Aorta (tissue), 5 donors: ENCODE measurements around the gene PROK1. TPM values are rescaled to one million over a fixed set of nuclear protein-coding genes. Genes with fewer than 3 reads are reported as not detected.
"Not testable (repeated sequence)": the region's sequence is repeated elsewhere in the genome, so short reads cannot be mapped to it uniquely, and the experiment has no call there.

Source experiments
- ATAC-seq: fragments of 200-7000 bp; cut with Tn5 transposase; one replicate; pipeline ENCODE4 v1.9.1; 2022; ENCODE audit warnings: moderate library complexity; ENCODE audit not compliant: low FRiP score
- DNase-seq, 2 donors: peaks; one replicate each; pipeline ENCODE4 v3.0.0-alpha.2; 2020
- H3K27ac ChIP-seq, 2 donors: one replicate each; pipeline ENCODE4 v1.5.1; 2013; ENCODE audit warnings: low read length in 2 of 2, mild to moderate bottlenecking in 2 of 2, moderate library complexity in 2 of 2, control low read depth in 1 of 2, inconsistent platforms in 1 of 2, low read depth in 1 of 2
- H3K27me3 ChIP-seq, 2 donors: one replicate each; pipeline ENCODE4 v1.6.1; 2013; ENCODE audit warnings: control low read depth in 1 of 2, low read length in 1 of 2, mild to moderate bottlenecking in 1 of 2, moderate library complexity in 1 of 2; ENCODE audit not compliant: insufficient read depth in 2 of 2, control insufficient read depth in 1 of 2
- H3K36me3 ChIP-seq, 2 donors: one replicate each; pipeline ENCODE4 v1.6.1; 2013; ENCODE audit warnings: control low read depth in 1 of 2, low read length in 1 of 2, mild to moderate bottlenecking in 1 of 2; ENCODE audit not compliant: insufficient read depth in 2 of 2, control insufficient read depth in 1 of 2
- H3K4me1 ChIP-seq, 2 donors: one replicate each; pipeline ENCODE4 v1.6.1; 2013; ENCODE audit warnings: low read length in 2 of 2, control low read depth in 1 of 2, mild to moderate bottlenecking in 1 of 2, moderate library complexity in 1 of 2; ENCODE audit not compliant: insufficient read depth in 2 of 2, control insufficient read depth in 1 of 2
- H3K4me3 ChIP-seq, 2 donors: one replicate each; pipeline ENCODE4 v1.5.1; 2013; ENCODE audit warnings: low read length in 2 of 2, control low read depth in 1 of 2, mild to moderate bottlenecking in 1 of 2
- H3K9me3 ChIP-seq: one replicate; pipeline ENCODE4 v1.6.1; 2013; ENCODE audit warnings: mild to moderate bottlenecking, low read length; ENCODE audit not compliant: control insufficient read depth
- WGBS, 2 donors: extraction: QIAGEN DNeasy Blood & Tissue Kit; methylation state at CpG; one replicate each; pipeline ENCODE4 v1.1.7; 2013; 5-methylcytosine and 5-hydroxymethylcytosine counted together
- intact Hi-C, 2 donors: fragments of 100-400 bp; cut with DNase I; formaldehyde crosslinking; loops; one replicate each; pipeline versions ENCODE4 v1.14.2 to v1.15.0; 2022
- polyA plus RNA-seq, 2 donors: library from polyadenylated mRNA; stranded (reverse); fragments of 200-250 nt; gene quantifications; one replicate each; pipeline ENCODE4 v1.2.3, GENCODE V29; 2013
- total RNA-seq, 2 donors: library from RNA; stranded (reverse); fragmentation: NEBNext Ultra II Directional; extraction: Animal tissue kit (Norgen Biotek cat#: 25700); gene quantifications; one replicate each; pipeline ENCODE4 v1.2.1, GENCODE V29; 2021
- donor health status: healthy with polysubstance abuse.
- donor health status: Bipolar disorder and iron deficiency.
- donor health status: DM: no; HTN: no; CAD: no.
- donor health status: DM: no; HTN: no; CAD: no.
- donor health status: DM: yes; HTN: yes; CAD: no.

Gene PROK1
- total and polyA plus RNA-seq, 4 donors = 0.25 to 0.27 (median 0.26) TPM; not detected in 1

DNA sequence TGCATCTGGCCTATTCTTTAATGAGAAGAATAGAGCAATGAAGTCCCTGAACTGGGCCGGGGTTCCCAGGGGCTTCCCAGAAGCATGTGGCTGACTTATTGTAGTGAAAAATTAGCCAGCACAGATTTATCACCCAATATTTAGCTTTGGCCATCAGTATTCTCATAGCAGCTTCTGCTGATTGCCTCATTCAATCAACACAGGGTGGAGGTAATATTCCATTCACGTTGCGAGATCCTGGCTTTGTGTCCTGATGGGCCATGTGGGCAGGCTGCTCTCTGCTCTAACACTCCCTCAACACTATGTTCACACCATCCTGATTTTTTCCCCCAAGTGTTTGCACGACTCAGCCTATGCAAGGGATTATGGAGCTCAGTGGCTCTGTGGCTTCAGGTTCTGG is 22.0 kb upstream of the PROK1 start:
- ATAC-seq (no peak), DNase-seq (no peak)
- Histone ChIP-seq H3K4me1 (no peaks in the 10 kb centered on the region), H3K27me3 (no peaks in the 10 kb centered on the region), H3K4me3 (no peak overlapping the region), H3K36me3 (no peaks in the 10 kb centered on the region), H3K9me3 (no peaks in the 10 kb centered on the region), H3K27ac (no peak overlapping the region)
- WGBS, 2 donors = 69 to 81% methylated on average over 4 of the region's 4 CpGs
- intact Hi-C loops = no loop called here

DNA sequence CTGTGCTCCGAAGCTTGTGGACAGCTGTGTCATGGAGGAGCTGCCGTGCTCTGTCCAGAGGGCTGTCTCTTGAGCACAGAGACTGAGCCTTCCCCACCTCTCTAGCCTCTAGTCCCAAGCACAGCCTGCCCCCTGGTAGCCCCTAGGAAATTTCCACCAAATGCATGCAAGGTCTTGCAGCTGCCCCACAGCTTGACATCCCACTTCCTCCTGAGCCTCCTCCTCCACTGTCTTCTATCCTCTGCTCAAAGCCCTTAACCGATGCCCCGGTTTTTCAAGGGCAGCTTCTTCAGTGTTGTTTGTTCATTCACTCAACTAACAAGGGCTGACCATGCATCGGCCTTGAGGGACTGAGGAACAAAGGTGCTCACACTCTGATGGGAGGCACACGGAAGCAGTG is 20.6 kb upstream of the PROK1 start:
- DNase-seq (no peak), ATAC-seq (no peak)
- no peaks in the 10 kb centered on the region for H3K4me1 ChIP-seq
- intact Hi-C loops = no loop called here
- no peaks in the 10 kb centered on the region for H3K27me3 ChIP-seq
- H3K27ac ChIP-seq = no peak overlapping the region
- no peak overlapping the region for H3K4me3 ChIP-seq
- 80% methylated on average over 6 of the region's 6 CpGs for WGBS, 2 donors
- no peaks in the 10 kb centered on the region for H3K9me3 ChIP-seq
- no peaks in the 10 kb centered on the region for H3K36me3 ChIP-seq

GRCh38 chr1:110430901-110431300 is 20.0 kb upstream of the PROK1 start:
- DNase-seq = no peak
- Histone ChIP-seq H3K4me3 (no peak overlapping the region), H3K27ac (no peak overlapping the region), H3K27me3 (no peaks in the 10 kb centered on the region), H3K9me3 (no peaks in the 10 kb centered on the region), H3K4me1 (no peaks in the 10 kb centered on the region), H3K36me3 (no peaks in the 10 kb centered on the region)
- intact Hi-C loops = no loop called here
- 86 to 97% methylated on average over 4 of the region's 4 CpGs for WGBS, 2 donors
- no peak for ATAC-seq

- Histone ChIP-seq H3K4me1 (no peaks in the 10 kb centered on the region), H3K27me3 (no peaks in the 10 kb centered on the region), H3K36me3 (no peaks in the 10 kb centered on the region), H3K4me3 (no peak overlapping the region), H3K27ac (no peak overlapping the region), H3K9me3 (no peaks in the 10 kb centered on the region)
- 95 to 98% methylated on average over 2 of the region's 2 CpGs for WGBS, 2 donors
- DNase-seq = no peak
- intact Hi-C loops = no loop called here
- no peak for ATAC-seq
These were observed 17.7 kb upstream of the PROK1 start for GRCh38 chr1:110433213-110433612.

- DNase-seq (peak in 1 of 2 donors; percentile 53), ATAC-seq (peak; percentile 16)
- Histone ChIP-seq H3K4me3 (no peak overlapping the region), H3K27me3 (no peaks in the 10 kb centered on the region), H3K4me1 (no peaks in the 10 kb centered on the region), H3K9me3 (no peaks in the 10 kb centered on the region), H3K36me3 (no peaks in the 10 kb centered on the region), H3K27ac (no peak overlapping the region)
- WGBS, 2 donors = 66 to 78% methylated on average over 2 to 3 of the region's 3 CpGs
- intact Hi-C loops = no loop called here
These were observed 17.1 kb upstream of the PROK1 start for GRCh38 chr1:110433803-110434202.

GRCh38 chr1:110434946-110435345 is 16.0 kb upstream of the PROK1 start:
- intact Hi-C loops = no loop called here
- H3K4me1 ChIP-seq = no peaks in the 10 kb centered on the region
- 85 to 86% methylated on average over 3 of the region's 3 CpGs for WGBS, 2 donors
- ATAC-seq (no peak), DNase-seq (no peak)
- H3K9me3 ChIP-seq = no peaks in the 10 kb centered on the region
- no peaks in the 10 kb centered on the region for H3K27me3 ChIP-seq
- H3K4me3 ChIP-seq = no peak overlapping the region
- H3K36me3 ChIP-seq = no peaks in the 10 kb centered on the region
- no peak overlapping the region for H3K27ac ChIP-seq

GRCh38 chr1:110436635-110437034 is 14.3 kb upstream of the PROK1 start:
- Histone ChIP-seq H3K9me3 (no peaks in the 10 kb centered on the region), H3K4me3 (no peak overlapping the region), H3K27ac (no peak overlapping the region), H3K4me1 (no peaks in the 10 kb centered on the region), H3K27me3 (no peaks in the 10 kb centered on the region), H3K36me3 (no peaks in the 10 kb centered on the region)
- DNase-seq (no peak), ATAC-seq (no peak)
- WGBS, 2 donors = 72 to 75% methylated on average over 7 of the region's 7 CpGs
- intact Hi-C loops = no loop called here

- H3K27ac ChIP-seq, H3K36me3 ChIP-seq, H3K27me3 ChIP-seq, H3K4me3 ChIP-seq, DNase-seq, H3K4me1 ChIP-seq, intact Hi-C loops, H3K9me3 ChIP-seq, ATAC-seq: not testable (repeated sequence)
- 90 to 91% methylated on average over 9 of the region's 9 CpGs for WGBS, 2 donors
These were observed 13.2 kb upstream of the PROK1 start for GRCh38 chr1:110437645-110438299.

GRCh38 chr1:110438893-110439292 is 12.1 kb upstream of the PROK1 start:
- Histone ChIP-seq H3K27ac (no peak overlapping the region), H3K27me3 (no peaks in the 10 kb centered on the region), H3K36me3 (no peaks in the 10 kb centered on the region), H3K4me3 (no peak overlapping the region), H3K4me1 (no peaks in the 10 kb centered on the region), H3K9me3 (no peaks in the 10 kb centered on the region)
- WGBS, 2 donors = 84 to 92% methylated on average over 4 of the region's 4 CpGs
- ATAC-seq (no peak), DNase-seq (no peak)
- intact Hi-C loops = no loop called here
